B cell (primary cell): ENCODE measurements around the gene APCDD1.

ENCODE experiments used
- EZH2 ChIP-seq: IDR thresholded peaks from 2 replicates; pipeline ENCODE4 v1.6.1; 2012; ENCODE audit warnings: borderline replicate concordance, low read depth, mild to moderate bottlenecking, moderate library complexity, low read length; ENCODE audit not compliant: insufficient read depth, poor library complexity, severe bottlenecking
- TF ChIP-seq, protein P1 (sequence below): fragments of 200-600 bp; IDR thresholded peaks from one replicate; pipeline ENCODE4 v1.8.0; 2022; ENCODE audit warnings: antibody characterized with exemption, mild to moderate bottlenecking

DNA sequence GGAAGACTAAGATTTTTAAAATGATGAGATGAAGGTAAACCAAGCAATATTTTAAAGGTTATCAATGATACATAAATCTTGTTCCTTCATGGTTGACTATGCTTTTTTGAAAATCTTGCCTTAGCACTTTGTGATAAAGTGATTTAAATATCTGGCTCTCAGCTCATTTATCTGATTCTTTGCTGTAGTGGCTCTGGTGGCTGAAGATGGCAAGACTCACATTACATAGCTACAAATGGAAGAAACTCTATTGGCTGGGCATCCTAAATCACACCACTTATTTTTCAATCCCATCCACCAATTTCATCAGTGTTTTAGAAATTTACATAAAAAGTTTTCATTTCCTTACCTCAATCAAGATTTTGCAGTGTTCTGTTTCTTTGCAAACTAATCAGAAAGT is 16.6 kb upstream of the APCDD1 start:
- TF ChIP-seq, protein P1, sequence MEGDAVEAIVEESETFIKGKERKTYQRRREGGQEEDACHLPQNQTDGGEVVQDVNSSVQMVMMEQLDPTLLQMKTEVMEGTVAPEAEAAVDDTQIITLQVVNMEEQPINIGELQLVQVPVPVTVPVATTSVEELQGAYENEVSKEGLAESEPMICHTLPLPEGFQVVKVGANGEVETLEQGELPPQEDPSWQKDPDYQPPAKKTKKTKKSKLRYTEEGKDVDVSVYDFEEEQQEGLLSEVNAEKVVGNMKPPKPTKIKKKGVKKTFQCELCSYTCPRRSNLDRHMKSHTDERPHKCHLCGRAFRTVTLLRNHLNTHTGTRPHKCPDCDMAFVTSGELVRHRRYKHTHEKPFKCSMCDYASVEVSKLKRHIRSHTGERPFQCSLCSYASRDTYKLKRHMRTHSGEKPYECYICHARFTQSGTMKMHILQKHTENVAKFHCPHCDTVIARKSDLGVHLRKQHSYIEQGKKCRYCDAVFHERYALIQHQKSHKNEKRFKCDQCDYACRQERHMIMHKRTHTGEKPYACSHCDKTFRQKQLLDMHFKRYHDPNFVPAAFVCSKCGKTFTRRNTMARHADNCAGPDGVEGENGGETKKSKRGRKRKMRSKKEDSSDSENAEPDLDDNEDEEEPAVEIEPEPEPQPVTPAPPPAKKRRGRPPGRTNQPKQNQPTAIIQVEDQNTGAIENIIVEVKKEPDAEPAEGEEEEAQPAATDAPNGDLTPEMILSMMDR: no peak
- no peak for TF ChIP-seq EZH2
